Karpas-422 (cell line): Measurements from ENCODE around the gene NR5A1. TPM values are rescaled to one million over a fixed set of nuclear protein-coding genes. Genes with fewer than 3 reads are reported as not detected.

ENCODE experiments used
- DNase-seq: peaks from one replicate; pipeline ENCODE4 v3.0.0-alpha.2; 2015
- H2AFZ ChIP-seq: fragments of 200-600 bp; sonication (generic); 2 replicates; pipeline ENCODE4 v1.6.1; 2014; ENCODE audit warnings: antibody characterized with exemption, low read length, mixed read lengths
- H3K27ac ChIP-seq: fragments of 200-600 bp; sonication (generic); 2 replicates; pipeline ENCODE4 v1.5.1; 2014; ENCODE audit warnings: mild to moderate bottlenecking, low read length, moderate library complexity
- H3K27me3 ChIP-seq: fragments of 200-600 bp; sonication (generic); 2 replicates; pipeline ENCODE4 v1.6.1; 2014; ENCODE audit warnings: low read length, mixed read lengths
- H3K36me3 ChIP-seq: fragments of 200-600 bp; sonication (generic); 2 replicates; pipeline ENCODE4 v1.6.1; 2014; ENCODE audit warnings: low read length, mixed read lengths; ENCODE audit not compliant: insufficient read depth
- H3K4me1 ChIP-seq: fragments of 200-600 bp; sonication (generic); 2 replicates; pipeline ENCODE4 v1.6.1; 2014; ENCODE audit warnings: mild to moderate bottlenecking, low read length, mixed read lengths
- H3K4me2 ChIP-seq: fragments of 200-600 bp; sonication (generic); 2 replicates; pipeline ENCODE4 v1.6.1; 2014; ENCODE audit warnings: low read length, low read depth, mild to moderate bottlenecking; ENCODE audit not compliant: poor library complexity, severe bottlenecking
- H3K4me3 ChIP-seq: fragments of 200-600 bp; sonication (generic); 2 replicates; pipeline ENCODE4 v1.5.1; 2014; ENCODE audit warnings: mild to moderate bottlenecking, antibody characterized with exemption, low read length, mixed read lengths
- H3K79me2 ChIP-seq: fragments of 200-600 bp; sonication (generic); 2 replicates; pipeline ENCODE4 v1.6.1; 2014; ENCODE audit warnings: mild to moderate bottlenecking, low read length, mixed read lengths
- H3K9ac ChIP-seq: fragments of 200-600 bp; sonication (generic); 2 replicates; pipeline ENCODE4 v1.6.0; 2014; ENCODE audit warnings: low read length
- H3K9me2 ChIP-seq: fragments of 200-600 bp; sonication (generic), shearing (Covaris generic); replicated peaks from 2 replicates; pipeline ENCODE4 v1.6.0; 2014; ENCODE audit warnings: mild to moderate bottlenecking, low read length, moderate library complexity; ENCODE audit not compliant: insufficient read depth
- H3K9me3 ChIP-seq: fragments of 300-700, 200-600 bp; sonication (generic); 2 replicates; pipeline ENCODE4 v1.6.1; 2014; ENCODE audit warnings: low read length, mixed read lengths
- H4K20me1 ChIP-seq: fragments of 200-600 bp; sonication (generic); 2 replicates; pipeline ENCODE4 v1.6.1; 2014; ENCODE audit warnings: mild to moderate bottlenecking, antibody characterized with exemption, low read length, low read depth; ENCODE audit not compliant: insufficient read depth
- total RNA-seq: library from RNA; depleted of rRNA; stranded (reverse); fragments of >200 nt; shearing (Covaris generic); gene quantifications from 2 replicates; pipeline ENCODE4 v1.2.3, GENCODE V29; 2014; ENCODE audit warnings: low replicate concordance

Gene NR5A1
- total RNA-seq, 1 experiment from 2014 or later = not detected

GRCh38 chr9:124449381-124450151, 57.6 kb downstream of the NR5A1 start:
- H3K79me2 ChIP-seq = no peaks in the 10 kb centered on the region
- no peak overlapping the region for H3K4me3 ChIP-seq
- no peaks in the 10 kb centered on the region for H3K36me3 ChIP-seq
- no peaks in the 10 kb centered on the region for H4K20me1 ChIP-seq
- H3K27ac ChIP-seq = no peak overlapping the region
- no peak overlapping the region for H3K9ac ChIP-seq
- H3K27me3 ChIP-seq = no peaks in the 10 kb centered on the region
- no peaks in the 10 kb centered on the region for H3K4me1 ChIP-seq
- no peaks in the 10 kb centered on the region for H3K9me2 ChIP-seq
- H2AFZ ChIP-seq = no peak overlapping the region
- no peaks in the 10 kb centered on the region for H3K9me3 ChIP-seq
- no peak overlapping the region for H3K4me2 ChIP-seq
- DNase-seq = no peak

DNA sequence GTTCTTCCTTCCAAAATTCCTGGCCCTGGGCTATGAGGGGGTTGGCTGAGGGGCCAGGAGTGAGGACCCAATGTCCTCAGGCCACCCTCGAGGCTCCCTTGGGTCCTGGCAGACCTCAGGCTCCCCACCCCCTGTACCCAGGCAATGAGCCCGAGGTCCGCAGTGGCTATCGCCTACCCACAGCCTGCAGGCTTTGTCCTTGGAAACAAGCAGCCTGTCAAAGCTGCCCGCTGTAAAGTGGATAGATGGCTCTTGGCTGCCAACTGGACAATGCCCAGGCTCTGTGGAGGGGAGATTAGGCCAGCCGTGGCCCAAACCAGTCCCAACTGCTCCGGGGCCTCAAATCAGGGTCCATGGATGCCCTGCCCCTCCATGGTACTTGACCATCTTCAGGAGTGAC, 59.2 kb downstream of the NR5A1 start:
- no peaks in the 10 kb centered on the region for H3K9me3 ChIP-seq
- H3K9me2 ChIP-seq = no peaks in the 10 kb centered on the region
- no peaks in the 10 kb centered on the region for H4K20me1 ChIP-seq
- no peak overlapping the region for H3K9ac ChIP-seq
- H3K4me1 ChIP-seq = no peaks in the 10 kb centered on the region
- no peak overlapping the region for H3K4me3 ChIP-seq
- H3K27me3 ChIP-seq = no peaks in the 10 kb centered on the region
- H3K79me2 ChIP-seq = no peaks in the 10 kb centered on the region
- H3K27ac ChIP-seq = no peak overlapping the region
- H3K36me3 ChIP-seq = no peaks in the 10 kb centered on the region
- no peak overlapping the region for H3K4me2 ChIP-seq
- DNase-seq = no peak
- H2AFZ ChIP-seq = no peak overlapping the region

- H3K27me3 ChIP-seq = no peaks in the 10 kb centered on the region
- H3K4me2 ChIP-seq = no peak overlapping the region
Measured at GRCh38 chr9:124447297-124447661, 59.9 kb downstream of the NR5A1 start.

GRCh38 chr9:124444166-124444565, 63.0 kb downstream of the NR5A1 start:
- no peaks in the 10 kb centered on the region for H4K20me1 ChIP-seq
- no peaks in the 10 kb centered on the region for H3K36me3 ChIP-seq
- H3K27ac ChIP-seq = no peak overlapping the region
- no peak overlapping the region for H2AFZ ChIP-seq
- DNase-seq = no peak
- H3K9me2 ChIP-seq = no peaks in the 10 kb centered on the region
- H3K9ac ChIP-seq = no peak overlapping the region
- H3K4me2 ChIP-seq = no peak overlapping the region
- H3K9me3 ChIP-seq = no peaks in the 10 kb centered on the region
- H3K4me1 ChIP-seq = no peaks in the 10 kb centered on the region
- no peaks in the 10 kb centered on the region for H3K79me2 ChIP-seq
- H3K27me3 ChIP-seq = no peaks in the 10 kb centered on the region
- H3K4me3 ChIP-seq = no peak overlapping the region

More at GRCh38 chr9:124447297-124447661, 59.9 kb downstream of the NR5A1 start:
- Histone ChIP-seq H3K36me3 (no peaks in the 10 kb centered on the region), H3K9ac (no peak overlapping the region), H3K4me3 (no peak overlapping the region), H3K4me1 (no peaks in the 10 kb centered on the region), H3K27ac (no peak overlapping the region), H2AFZ (no peak overlapping the region), H3K9me3 (no peaks in the 10 kb centered on the region), H3K9me2 (no peaks in the 10 kb centered on the region), H3K79me2 (no peaks in the 10 kb centered on the region), H4K20me1 (no peaks in the 10 kb centered on the region)
- no peak for DNase-seq

- Histone ChIP-seq H3K9me3 (no peaks in the 10 kb centered on the region), H3K27me3 (no peaks in the 10 kb centered on the region), H3K9me2 (no peaks in the 10 kb centered on the region), H3K36me3 (no peaks in the 10 kb centered on the region), H3K4me3 (no peak overlapping the region), H3K79me2 (no peaks in the 10 kb centered on the region), H3K9ac (no peak overlapping the region), H3K4me2 (no peak overlapping the region), H3K27ac (no peak overlapping the region), H2AFZ (no peak overlapping the region), H3K4me1 (no peaks in the 10 kb centered on the region), H4K20me1 (no peaks in the 10 kb centered on the region)
- no peak for DNase-seq
Measured at GRCh38 chr9:124443625-124444024, 63.6 kb downstream of the NR5A1 start.

- Histone ChIP-seq H3K27ac (no peak overlapping the region), H3K4me1 (no peaks in the 10 kb centered on the region), H3K27me3 (no peaks in the 10 kb centered on the region), H3K9me3 (no peaks in the 10 kb centered on the region), H3K36me3 (no peaks in the 10 kb centered on the region), H2AFZ (no peak overlapping the region), H3K9me2 (no peaks in the 10 kb centered on the region), H3K9ac (no peak overlapping the region), H4K20me1 (no peaks in the 10 kb centered on the region), H3K79me2 (no peaks in the 10 kb centered on the region), H3K4me3 (no peak overlapping the region), H3K4me2 (no peak overlapping the region)
- DNase-seq = no peak
Measured at GRCh38 chr9:124442826-124443225, 64.4 kb downstream of the NR5A1 start.

- H3K27ac ChIP-seq = no peak overlapping the region
- no peak overlapping the region for H3K4me2 ChIP-seq
- H3K9me2 ChIP-seq = no peaks in the 10 kb centered on the region
Measured at GRCh38 chr9:124442379-124442778, 64.8 kb downstream of the NR5A1 start.

DNA sequence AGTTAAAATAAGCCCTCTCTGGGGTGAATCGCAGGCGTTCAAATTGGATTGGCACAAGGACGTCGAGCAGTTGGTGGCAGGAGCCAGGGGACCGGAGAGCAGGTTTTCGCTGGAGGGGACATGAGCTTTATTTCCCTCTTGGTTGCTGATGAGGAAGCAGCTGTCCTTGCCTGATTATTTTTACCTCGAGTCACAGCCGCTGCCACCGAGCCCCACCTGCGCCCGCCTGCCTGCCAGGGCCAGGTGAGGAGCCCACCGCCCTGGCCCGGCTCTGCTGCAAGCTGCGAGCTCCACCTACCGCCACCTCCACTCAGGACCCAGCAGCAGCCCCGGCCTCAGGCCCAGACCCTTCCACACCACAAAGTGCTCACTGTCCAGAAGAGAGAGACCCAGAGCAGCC, 65.9 kb downstream of the NR5A1 start:
- no peak for DNase-seq
- H3K4me2 ChIP-seq = no peak overlapping the region
- H2AFZ ChIP-seq = no peak overlapping the region
- H3K79me2 ChIP-seq = no peaks in the 10 kb centered on the region
- H3K4me3 ChIP-seq = no peak overlapping the region
- H3K36me3 ChIP-seq = no peaks in the 10 kb centered on the region
- H3K9ac ChIP-seq = no peak overlapping the region
- no peaks in the 10 kb centered on the region for H4K20me1 ChIP-seq
- no peaks in the 10 kb centered on the region for H3K9me3 ChIP-seq
- no peaks in the 10 kb centered on the region for H3K4me1 ChIP-seq
- no peaks in the 10 kb centered on the region for H3K9me2 ChIP-seq
- no peak overlapping the region for H3K27ac ChIP-seq
- H3K27me3 ChIP-seq = no peaks in the 10 kb centered on the region

More at GRCh38 chr9:124442379-124442778, 64.8 kb downstream of the NR5A1 start:
- Histone ChIP-seq H2AFZ (no peak overlapping the region), H3K79me2 (no peaks in the 10 kb centered on the region), H3K4me3 (no peak overlapping the region), H3K9me3 (no peaks in the 10 kb centered on the region), H3K27me3 (no peaks in the 10 kb centered on the region), H3K9ac (no peak overlapping the region), H4K20me1 (no peaks in the 10 kb centered on the region), H3K36me3 (no peaks in the 10 kb centered on the region), H3K4me1 (no peaks in the 10 kb centered on the region)
- DNase-seq = no peak
